Neural progenitor cell (in vitro differentiated cells): ENCODE measurements around the gene RNF114. TPM values are rescaled to one million over a fixed set of nuclear protein-coding genes. Genes with fewer than 3 reads are reported as not detected.
A peak's percentile ranks its signal among the peaks of the same experiment; 100 is the strongest.

Experiments
- DNase-seq: peaks from one replicate; pipeline ENCODE4 v3.0.0-alpha.2; 2016; ENCODE audit warnings: low spot score
- H2AFZ ChIP-seq: fragments of 200-600 bp; sonication (generic); replicated peaks from 2 replicates; pipeline ENCODE4 v1.6.1; 2016; ENCODE audit warnings: antibody characterized with exemption
- H3F3A ChIP-seq: fragments of 200-600 bp; sonication (generic); 2 replicates; pipeline ENCODE4 v1.6.1; 2016; ENCODE audit warnings: antibody characterized with exemption, low read depth
- H3K27ac ChIP-seq: fragments of 200-600 bp; sonication (generic); 2 replicates; pipeline ENCODE4 v1.5.1; 2016; ENCODE audit warnings: mild to moderate bottlenecking
- H3K27me3 ChIP-seq: fragments of 200-600 bp; sonication (generic); 2 replicates; pipeline ENCODE4 v1.6.1; 2016; ENCODE audit warnings: mild to moderate bottlenecking, moderate library complexity
- H3K36me3 ChIP-seq: fragments of 200-600 bp; sonication (generic); 2 replicates; pipeline ENCODE4 v1.5.1; 2016
- H3K4me1 ChIP-seq: fragments of 200-600 bp; sonication (generic); 2 replicates; pipeline ENCODE4 v1.6.1; 2016; ENCODE audit warnings: mixed run types
- H3K4me2 ChIP-seq: fragments of 200-600 bp; sonication (generic); 2 replicates; pipeline ENCODE4 v1.6.1; 2016
- H3K4me3 ChIP-seq: fragments of 200-600 bp; sonication (generic); 2 replicates; pipeline ENCODE4 v1.5.1; 2016
- H3K79me2 ChIP-seq: fragments of 200-600 bp; sonication (generic); 2 replicates; pipeline ENCODE4 v1.6.1; 2016; ENCODE audit warnings: low read depth
- H3K9ac ChIP-seq: fragments of 200-600 bp; sonication (generic); 2 replicates; pipeline ENCODE4 v1.6.1; 2016
- H3K9me3 ChIP-seq: fragments of 200-600 bp; sonication (generic); 2 replicates; pipeline ENCODE4 v1.5.1; 2016; ENCODE audit warnings: low read depth
- H4K20me1 ChIP-seq: fragments of 200-600 bp; sonication (generic); 2 replicates; pipeline ENCODE4 v1.6.1; 2016; ENCODE audit warnings: low read depth
- H3K27ac Mint-ChIP-seq: 3 replicates; pipeline ENCODE4 v1.8.0; 2021; ENCODE audit warnings: mixed read lengths
- H3K27me3 Mint-ChIP-seq: 2 replicates; pipeline ENCODE4 v1.8.0; 2022; ENCODE audit warnings: low read depth, mild to moderate bottlenecking, inconsistent platforms, moderate library complexity, mixed read lengths; ENCODE audit not compliant: insufficient read depth
- H3K36me3 Mint-ChIP-seq: 3 replicates; pipeline ENCODE4 v1.8.0; 2021; ENCODE audit warnings: mixed read lengths
- H3K4me1 Mint-ChIP-seq: 3 replicates; pipeline ENCODE4 v1.8.0; 2021; ENCODE audit warnings: mixed read lengths
- H3K4me3 Mint-ChIP-seq: 3 replicates; pipeline ENCODE4 v1.8.0; 2021; ENCODE audit warnings: mild to moderate bottlenecking, moderate library complexity, mixed read lengths
- H3K9me3 Mint-ChIP-seq: 3 replicates; pipeline ENCODE4 v1.8.0; 2020; ENCODE audit warnings: mixed read lengths
- EZH2 ChIP-seq: fragments of 200-600 bp; sonication (generic); IDR thresholded peaks from 2 replicates; pipeline ENCODE4 v1.6.1; 2017; ENCODE audit warnings: antibody characterized with exemption, mild to moderate bottlenecking, moderate library complexity
- EZH2phosphoT487 ChIP-seq: fragments of 200-600 bp; sonication (generic); IDR thresholded peaks from 2 replicates; pipeline ENCODE4 v1.6.1; 2017; ENCODE audit warnings: antibody characterized with exemption
- total RNA-seq: library from RNA; depleted of rRNA; stranded (reverse); fragments of >200 nt; gene quantifications from 2 replicates; pipeline ENCODE4 v1.2.3, GENCODE V29; 2015; ENCODE audit warnings: low replicate concordance
- TF ChIP-seq, protein P1 (sequence below): fragments of 200-600 bp; sonication (generic); IDR thresholded peaks from 2 replicates; pipeline ENCODE4 v1.5.1; 2017; ENCODE audit warnings: antibody characterized with exemption, mild to moderate bottlenecking

Gene RNF114
- total RNA-seq, 1 donor from 2014 or later: 41.3 TPM

DNA sequence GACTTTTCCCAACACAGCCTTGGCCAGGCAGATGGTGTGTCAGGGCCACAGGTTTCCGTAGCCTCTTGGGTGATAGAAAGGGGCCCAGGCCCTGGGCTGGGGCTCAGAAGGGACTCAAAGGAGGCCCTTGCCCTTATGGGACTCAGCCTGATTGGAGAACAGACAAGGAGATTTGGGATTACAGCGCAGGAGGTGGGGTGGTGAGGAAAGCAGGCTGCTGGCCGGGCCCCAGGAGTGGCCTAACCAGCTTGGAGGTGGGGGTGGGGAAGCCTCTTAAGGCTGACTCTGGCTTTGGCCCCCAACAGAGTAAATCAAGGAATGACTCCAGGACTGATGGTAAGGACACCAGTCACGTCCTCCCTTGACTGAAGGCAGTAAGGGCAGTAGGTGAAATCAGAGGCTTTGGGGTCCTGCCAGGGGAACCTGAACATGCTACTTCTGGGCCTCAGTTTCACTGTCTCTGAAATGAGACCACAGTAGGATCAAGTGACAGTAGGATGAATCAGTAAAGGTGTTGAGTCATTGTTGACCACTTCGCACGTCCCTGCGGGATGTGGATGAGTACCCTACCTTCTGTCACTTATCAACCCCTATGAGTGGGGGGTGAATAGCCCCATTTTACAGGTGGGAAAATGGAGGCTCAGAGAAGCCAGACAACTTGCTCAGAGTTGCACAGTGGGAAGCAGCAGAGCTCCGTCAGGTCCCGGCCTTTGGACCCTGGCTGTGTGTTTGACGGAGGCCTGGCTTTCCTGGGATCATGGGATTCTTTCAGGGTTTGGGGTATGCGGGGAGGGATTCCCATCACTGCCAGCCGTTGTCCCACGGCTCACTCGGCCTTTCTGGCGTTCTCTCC lies 51.0 kb downstream of the RNF114 start:
- Histone ChIP-seq H3K27ac (no peak overlapping the region), H4K20me1 (peaks cover 13% of the 10 kb centered on the region), H3K4me1 (peaks cover 62% of the 10 kb centered on the region), H3F3A (peaks cover 52% of the 10 kb centered on the region), H3K9ac (no peak overlapping the region), H3K9me3 (no peaks in the 10 kb centered on the region), H3K79me2 (peaks cover 16% of the 10 kb centered on the region), H3K4me3 (no peak overlapping the region), H3K4me2 (peak overlapping the region; percentile 61), H3K27me3 (peaks cover 1% of the 10 kb centered on the region), H2AFZ (no peak overlapping the region), H3K36me3 (no peaks in the 10 kb centered on the region)
- H3K9me3 Mint-ChIP-seq: no peaks in the 10 kb centered on the region
- H3K27ac Mint-ChIP-seq: no peak overlapping the region
- peak; percentile 48 for DNase-seq
- H3K4me3 Mint-ChIP-seq: no peak overlapping the region
- no peaks in the 10 kb centered on the region for H3K36me3 Mint-ChIP-seq
- H3K27me3 Mint-ChIP-seq: peaks cover 2% of the 10 kb centered on the region
- peaks cover 75% of the 10 kb centered on the region for H3K4me1 Mint-ChIP-seq
- no peak for TF ChIP-seq EZH2
- TF ChIP-seq EZH2phosphoT487: no peak
- TF ChIP-seq, protein P1, sequence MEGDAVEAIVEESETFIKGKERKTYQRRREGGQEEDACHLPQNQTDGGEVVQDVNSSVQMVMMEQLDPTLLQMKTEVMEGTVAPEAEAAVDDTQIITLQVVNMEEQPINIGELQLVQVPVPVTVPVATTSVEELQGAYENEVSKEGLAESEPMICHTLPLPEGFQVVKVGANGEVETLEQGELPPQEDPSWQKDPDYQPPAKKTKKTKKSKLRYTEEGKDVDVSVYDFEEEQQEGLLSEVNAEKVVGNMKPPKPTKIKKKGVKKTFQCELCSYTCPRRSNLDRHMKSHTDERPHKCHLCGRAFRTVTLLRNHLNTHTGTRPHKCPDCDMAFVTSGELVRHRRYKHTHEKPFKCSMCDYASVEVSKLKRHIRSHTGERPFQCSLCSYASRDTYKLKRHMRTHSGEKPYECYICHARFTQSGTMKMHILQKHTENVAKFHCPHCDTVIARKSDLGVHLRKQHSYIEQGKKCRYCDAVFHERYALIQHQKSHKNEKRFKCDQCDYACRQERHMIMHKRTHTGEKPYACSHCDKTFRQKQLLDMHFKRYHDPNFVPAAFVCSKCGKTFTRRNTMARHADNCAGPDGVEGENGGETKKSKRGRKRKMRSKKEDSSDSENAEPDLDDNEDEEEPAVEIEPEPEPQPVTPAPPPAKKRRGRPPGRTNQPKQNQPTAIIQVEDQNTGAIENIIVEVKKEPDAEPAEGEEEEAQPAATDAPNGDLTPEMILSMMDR: no peak

- peaks cover 51% of the 10 kb centered on the region for H3F3A ChIP-seq
- H3K27me3 Mint-ChIP-seq: peaks cover 2% of the 10 kb centered on the region
- no peak overlapping the region for H3K4me2 ChIP-seq
- no peak for DNase-seq
- no peak overlapping the region for H3K9ac ChIP-seq
- peaks cover 61% of the 10 kb centered on the region for H3K4me1 ChIP-seq
- no peaks in the 10 kb centered on the region for H3K27me3 ChIP-seq
- TF ChIP-seq, protein P1: no peak
- TF ChIP-seq EZH2phosphoT487 (no peak), EZH2 (no peak)
- H3K9me3 Mint-ChIP-seq: no peaks in the 10 kb centered on the region
- peak overlapping the region; percentile 3 for H3K27ac ChIP-seq
- H3K36me3 Mint-ChIP-seq: no peaks in the 10 kb centered on the region
- peaks cover 74% of the 10 kb centered on the region for H3K4me1 Mint-ChIP-seq
- H3K4me3 ChIP-seq: no peak overlapping the region
- H3K79me2 ChIP-seq: peaks cover 15% of the 10 kb centered on the region
- H4K20me1 ChIP-seq: peaks cover 13% of the 10 kb centered on the region
- no peak overlapping the region for H2AFZ ChIP-seq
- no peaks in the 10 kb centered on the region for H3K36me3 ChIP-seq
- H3K9me3 ChIP-seq: no peaks in the 10 kb centered on the region
- no peak overlapping the region for H3K27ac Mint-ChIP-seq
- no peak overlapping the region for H3K4me3 Mint-ChIP-seq
These were observed 51.9 kb downstream of the RNF114 start for GRCh38 chr20:49987868-49988690.

DNA sequence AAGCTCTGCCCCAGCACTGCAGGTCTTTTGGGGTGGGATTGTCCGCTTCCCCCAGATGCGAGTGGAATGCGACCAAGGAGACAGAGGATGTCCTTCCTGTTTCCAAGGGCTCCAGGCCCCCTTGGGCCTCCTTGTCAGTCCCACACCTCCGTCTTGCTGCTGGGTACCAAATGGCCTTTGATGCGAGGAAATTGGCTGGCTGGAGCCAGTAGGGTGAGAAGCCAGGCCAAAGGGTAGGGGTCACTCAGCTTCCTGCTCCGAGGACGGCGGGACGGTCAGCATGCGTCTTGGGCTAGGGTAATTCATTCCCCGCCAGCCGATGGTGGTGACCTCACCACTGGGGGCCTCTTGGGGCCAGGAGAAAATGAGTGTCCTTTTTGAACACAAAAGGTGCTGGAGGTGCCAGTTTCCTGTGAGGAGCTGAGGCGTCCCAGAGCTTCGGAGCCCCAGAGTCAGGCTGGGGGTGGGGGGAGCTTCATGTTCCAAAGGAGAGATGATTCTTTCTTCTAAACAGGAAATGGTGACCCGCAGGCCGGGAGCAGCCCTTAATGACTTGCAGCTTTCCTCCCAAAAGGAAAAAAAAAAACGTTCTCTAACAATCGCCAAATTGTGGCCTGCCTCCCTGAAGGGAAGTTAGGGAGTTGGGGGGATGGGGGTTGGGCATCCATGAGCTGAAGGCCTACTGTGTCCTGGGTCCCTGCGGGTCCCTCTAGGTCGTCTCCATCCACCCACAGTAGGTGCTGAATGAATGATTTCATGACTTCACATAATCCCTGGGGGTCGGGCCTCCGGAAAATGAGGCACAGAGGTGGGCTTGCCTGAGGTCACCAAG lies 53.3 kb downstream of the RNF114 start:
- Histone ChIP-seq H3F3A (peaks cover 44% of the 10 kb centered on the region), H4K20me1 (peaks cover 11% of the 10 kb centered on the region), H3K36me3 (no peaks in the 10 kb centered on the region), H3K27ac (peak overlapping the region; percentile 10), H2AFZ (peak overlapping the region; percentile 73), H3K4me3 (no peak overlapping the region), H3K4me1 (peaks cover 59% of the 10 kb centered on the region), H3K4me2 (peak overlapping the region; percentile 52), H3K79me2 (peaks cover 7% of the 10 kb centered on the region), H3K9ac (no peak overlapping the region), H3K9me3 (no peaks in the 10 kb centered on the region), H3K27me3 (no peaks in the 10 kb centered on the region)
- TF ChIP-seq EZH2: no peak
- TF ChIP-seq, protein P1: no peak
- Mint-ChIP-seq H3K27ac (peak overlapping the region; percentile 63), H3K36me3 (no peaks in the 10 kb centered on the region), H3K27me3 (no peaks in the 10 kb centered on the region), H3K9me3 (no peaks in the 10 kb centered on the region), H3K4me3 (peak overlapping the region; percentile 8), H3K4me1 (peaks cover 67% of the 10 kb centered on the region)
- DNase-seq: peak; percentile 54
